ENCODE data around the gene PCP4. TPM values are rescaled to one million over a fixed set of nuclear protein-coding genes. Genes with fewer than 3 reads are reported as not detected.

PCP4 gene
- total and polyA plus RNA-seq, 7 donors = 0.06 TPM; not detected in 6

- no peak for TF ChIP-seq CTCF (IDR thresholded peaks at IDR 0.05)
Observed at GRCh38 chr21:39869141-39869818, 2.0 kb downstream of the PCP4 start.

GRCh38 chr21:39873687-39874086 is 6.4 kb downstream of the PCP4 start:
- ATAC-seq = no peak
- no peak for DNase-seq
- H3K27ac ChIP-seq = no peak overlapping the region
- H3K36me3 ChIP-seq (ENCODE audit: insufficient read depth in 1 of 2, low read depth in 1 of 2) = no peaks in the 10 kb centered on the region
- H3K4me3 ChIP-seq = no peak overlapping the region
- H3K4me1 ChIP-seq = no peaks in the 10 kb centered on the region
- intact Hi-C loops (cut with DNase I) = no loop called here
- 95 to 97% (median 97%) methylated on average over 1 of the region's 1 CpG for WGBS, 3 donors
- no peak for TF ChIP-seq CTCF (IDR thresholded peaks at IDR 0.05)
- no peaks in the 10 kb centered on the region for H3K9me3 ChIP-seq
- H3K27me3 ChIP-seq (ENCODE audit: insufficient read depth in 3 of 3, low read length in 2 of 3) = no peaks in the 10 kb centered on the region

More at GRCh38 chr21:39869141-39869818, 2.0 kb downstream of the PCP4 start:
- intact Hi-C loops (cut with DNase I) = loop anchor here (5.0 to 10.0 kb wide), 2 partner anchors 253 to 256 kb away; no protein-coding TSS in a partner anchor
- Histone ChIP-seq H3K36me3 (ENCODE audit: insufficient read depth in 1 of 2, low read depth in 1 of 2) (no peaks in the 10 kb centered on the region), H3K4me1 (no peaks in the 10 kb centered on the region), H3K27ac (no peak overlapping the region), H3K4me3 (no peak overlapping the region), H3K27me3 (ENCODE audit: insufficient read depth in 3 of 3, low read length in 2 of 3) (no peaks in the 10 kb centered on the region), H3K9me3 (no peaks in the 10 kb centered on the region)
- DNase-seq = no peak
- no peak for ATAC-seq
- 72 to 79% (median 72%) methylated on average over 11 of the region's 11 CpGs for WGBS, 3 donors

- 49 to 59% (median 51%) methylated on average over 8 of the region's 8 CpGs for WGBS, 3 donors
- intact Hi-C loops (cut with DNase I) = no loop called here
- no peak overlapping the region for H3K4me3 ChIP-seq
- no peaks in the 10 kb centered on the region for H3K27me3 ChIP-seq (ENCODE audit: insufficient read depth in 3 of 3, low read length in 2 of 3)
- no peaks in the 10 kb centered on the region for H3K4me1 ChIP-seq
- DNase-seq = no peak
- no peaks in the 10 kb centered on the region for H3K36me3 ChIP-seq (ENCODE audit: insufficient read depth in 1 of 2, low read depth in 1 of 2)
- no peak overlapping the region for H3K27ac ChIP-seq
- TF ChIP-seq CTCF (IDR thresholded peaks at IDR 0.05) = no peak
- no peak for ATAC-seq
- no peaks in the 10 kb centered on the region for H3K9me3 ChIP-seq
Observed at GRCh38 chr21:39874206-39874605, 7.0 kb downstream of the PCP4 start.

GRCh38 chr21:39874759-39875158 is 7.5 kb downstream of the PCP4 start:
- WGBS, 3 donors = 87 to 88% (median 87%) methylated on average over 7 of the region's 7 CpGs
- H3K4me3 ChIP-seq = no peak overlapping the region
- no peak for ATAC-seq

More at GRCh38 chr21:39874759-39875158, 7.5 kb downstream of the PCP4 start:
- no peaks in the 10 kb centered on the region for H3K27me3 ChIP-seq (ENCODE audit: insufficient read depth in 3 of 3, low read length in 2 of 3)
- H3K4me1 ChIP-seq = no peaks in the 10 kb centered on the region
- no peak overlapping the region for H3K27ac ChIP-seq
- DNase-seq = no peak
- H3K36me3 ChIP-seq (ENCODE audit: insufficient read depth in 1 of 2, low read depth in 1 of 2) = no peaks in the 10 kb centered on the region
- intact Hi-C loops (cut with DNase I) = no loop called here
- no peaks in the 10 kb centered on the region for H3K9me3 ChIP-seq
- no peak for TF ChIP-seq CTCF (IDR thresholded peaks at IDR 0.05)
